ENCODE results near the gene NDUFB8.
A peak's percentile ranks its signal among the peaks of the same experiment; 100 is the strongest.

NDUFB8 gene

GRCh38 chr10:100516847-100517246, 12.8 kb downstream of the NDUFB8 start:
- no peaks in the 10 kb centered on the region for H3K27me3 ChIP-seq (ENCODE audit: insufficient read depth, low read length)
- H3K27ac ChIP-seq (ENCODE audit: low read depth, low read length, poor library complexity, severe bottlenecking) = no peak overlapping the region
- H3K9ac ChIP-seq (ENCODE audit: low read length) = no peak overlapping the region
- no peaks in the 10 kb centered on the region for H4K20me1 ChIP-seq (ENCODE audit: insufficient read depth, low read length)
- no peaks in the 10 kb centered on the region for H3K4me1 ChIP-seq (ENCODE audit: insufficient read depth, low read length, severe bottlenecking)
- H3K36me3 ChIP-seq (ENCODE audit: insufficient read depth, low read length) = no peaks in the 10 kb centered on the region
- H3K9me2 ChIP-seq (ENCODE audit: low read depth, low read length) = no peaks in the 10 kb centered on the region
- H3K79me2 ChIP-seq (ENCODE audit: insufficient read depth, low read length) = no peaks in the 10 kb centered on the region
- H2AFZ ChIP-seq (ENCODE audit: low read length) = no peak overlapping the region
- no peaks in the 10 kb centered on the region for H3K9me3 ChIP-seq (ENCODE audit: low read length)
- TF ChIP-seq EZH2 (IDR thresholded peaks at IDR 0.05; ENCODE audit: borderline replicate concordance, low read length) (no peak), CTCF (IDR thresholded peaks at IDR 0.05; ENCODE audit: low read length) (no peak; the same call in 1 of the 2 replicates)
- no peak overlapping the region for H3K4me3 ChIP-seq (ENCODE audit: low read depth, low read length, poor library complexity, severe bottlenecking)
- H3F3A ChIP-seq (ENCODE audit: insufficient read depth, low read length) = no peaks in the 10 kb centered on the region
- H3K4me2 ChIP-seq (ENCODE audit: low read length) = no peak overlapping the region

GRCh38 chr10:100515612-100516011, 14.1 kb downstream of the NDUFB8 start:
- Histone ChIP-seq H3K4me3 (ENCODE audit: low read depth, low read length, poor library complexity, severe bottlenecking) (no peak overlapping the region), H3K27ac (ENCODE audit: low read depth, low read length, poor library complexity, severe bottlenecking) (no peak overlapping the region), H3K27me3 (ENCODE audit: insufficient read depth, low read length) (no peaks in the 10 kb centered on the region), H3K9me2 (ENCODE audit: low read depth, low read length) (no peaks in the 10 kb centered on the region), H4K20me1 (ENCODE audit: insufficient read depth, low read length) (no peaks in the 10 kb centered on the region), H3K9me3 (ENCODE audit: low read length) (no peaks in the 10 kb centered on the region), H2AFZ (ENCODE audit: low read length) (no peak overlapping the region), H3K9ac (ENCODE audit: low read length) (no peak overlapping the region), H3K79me2 (ENCODE audit: insufficient read depth, low read length) (no peaks in the 10 kb centered on the region), H3F3A (ENCODE audit: insufficient read depth, low read length) (no peaks in the 10 kb centered on the region), H3K36me3 (ENCODE audit: insufficient read depth, low read length) (no peaks in the 10 kb centered on the region), H3K4me2 (ENCODE audit: low read length) (no peak overlapping the region), H3K4me1 (ENCODE audit: insufficient read depth, low read length, severe bottlenecking) (peaks cover 11% of the 10 kb centered on the region)
- TF ChIP-seq EZH2 (IDR thresholded peaks at IDR 0.05; ENCODE audit: borderline replicate concordance, low read length) = no peak
- no peak for TF ChIP-seq CTCF (IDR thresholded peaks at IDR 0.05; ENCODE audit: low read length)

GRCh38 chr10:100510533-100511308, 18.9 kb downstream of the NDUFB8 start:
- Histone ChIP-seq H3K9me2 (ENCODE audit: low read depth, low read length) (no peaks in the 10 kb centered on the region), H3K4me3 (ENCODE audit: low read depth, low read length, poor library complexity, severe bottlenecking) (no peak overlapping the region), H3K27ac (ENCODE audit: low read depth, low read length, poor library complexity, severe bottlenecking) (peak overlapping the region; percentile 17), H3K27me3 (ENCODE audit: insufficient read depth, low read length) (no peaks in the 10 kb centered on the region), H3K9me3 (ENCODE audit: low read length) (no peaks in the 10 kb centered on the region), H4K20me1 (ENCODE audit: insufficient read depth, low read length) (no peaks in the 10 kb centered on the region), H3F3A (ENCODE audit: insufficient read depth, low read length) (no peaks in the 10 kb centered on the region), H3K36me3 (ENCODE audit: insufficient read depth, low read length) (no peaks in the 10 kb centered on the region), H3K4me1 (ENCODE audit: insufficient read depth, low read length, severe bottlenecking) (peaks cover 13% of the 10 kb centered on the region), H3K4me2 (ENCODE audit: low read length) (no peak overlapping the region), H3K9ac (ENCODE audit: low read length) (no peak overlapping the region), H3K79me2 (ENCODE audit: insufficient read depth, low read length) (no peaks in the 10 kb centered on the region), H2AFZ (ENCODE audit: low read length) (no peak overlapping the region)
- TF ChIP-seq EZH2 (IDR thresholded peaks at IDR 0.05; ENCODE audit: borderline replicate concordance, low read length) (no peak), CTCF (IDR thresholded peaks at IDR 0.05; ENCODE audit: low read length) (no peak)

Measured in OCI-LY1 (cell line).